Suprapubic skin (tissue), 4 donors: ENCODE data around the gene CELSR1. TPM values are rescaled to one million over a fixed set of nuclear protein-coding genes. Genes with fewer than 3 reads are reported as not detected.

Experiments
- DNase-seq, 2 donors: peaks; one replicate each; pipeline ENCODE4 v3.0.0-alpha.2; 2019; ENCODE audit warnings: low spot score in 2 of 2
- H3K27ac ChIP-seq: fragments of 200-600 bp; sonication (generic); one replicate; pipeline ENCODE4 v1.5.1; 2019
- H3K27me3 ChIP-seq: fragments of 200-600 bp; sonication (generic); one replicate; pipeline ENCODE4 v1.5.1; 2019
- H3K36me3 ChIP-seq: fragments of 200-600 bp; sonication (generic); one replicate; pipeline ENCODE4 v1.5.1; 2019
- H3K4me1 ChIP-seq: fragments of 200-600 bp; sonication (generic); one replicate; pipeline ENCODE4 v1.5.1; 2019
- H3K4me3 ChIP-seq: fragments of 200-600 bp; sonication (generic); one replicate; pipeline ENCODE4 v1.5.1; 2019; ENCODE audit warnings: mild to moderate bottlenecking
- H3K9me3 ChIP-seq: fragments of 200-600 bp; sonication (generic); one replicate; pipeline ENCODE4 v1.5.1; 2019
- EP300 ChIP-seq: sonication (generic); formaldehyde crosslinking; IDR thresholded peaks from one replicate; pipeline ENCODE4 v1.6.1; 2017; ENCODE audit warnings: antibody characterized with exemption
- POLR2A ChIP-seq, 2 donors: fragments of 450-650 bp; IDR thresholded peaks; one replicate each; pipeline ENCODE4 v1.6.1; 2017; ENCODE audit warnings: antibody characterized with exemption in 2 of 2, mild to moderate bottlenecking in 2 of 2, moderate library complexity in 2 of 2
- POLR2AphosphoS5 ChIP-seq, 3 donors: sonication (generic); formaldehyde crosslinking; IDR thresholded peaks; one replicate each; pipeline ENCODE4 v1.6.1; 2017; ENCODE audit warnings: antibody characterized with exemption in 3 of 3
- WGBS: methylation state at CpG from one replicate; pipeline ENCODE4 v1.1.5; 2018; 5-methylcytosine and 5-hydroxymethylcytosine counted together
- total RNA-seq, 4 donors: library from RNA; depleted of rRNA; stranded (reverse); fragments of >200 nt; gene quantifications; one replicate each; pipeline ENCODE4 v1.1.0, GENCODE V29; 2016
- TF ChIP-seq, protein P1 (sequence below), 2 donors: fragments of 200-600 bp in 1 of 2; fragments of 450-650 bp in 1 of 2; sonication (generic) in 1 of 2; IDR thresholded peaks; one replicate each; pipeline ENCODE4 v1.5.1; 2016 to 2019; ENCODE audit warnings: antibody characterized with exemption in 2 of 2, mild to moderate bottlenecking in 1 of 2, moderate library complexity in 1 of 2

CELSR1 gene
- total RNA-seq, 4 donors from 2014 or later: 75.6 to 102 (median 77.5) TPM

DNA sequence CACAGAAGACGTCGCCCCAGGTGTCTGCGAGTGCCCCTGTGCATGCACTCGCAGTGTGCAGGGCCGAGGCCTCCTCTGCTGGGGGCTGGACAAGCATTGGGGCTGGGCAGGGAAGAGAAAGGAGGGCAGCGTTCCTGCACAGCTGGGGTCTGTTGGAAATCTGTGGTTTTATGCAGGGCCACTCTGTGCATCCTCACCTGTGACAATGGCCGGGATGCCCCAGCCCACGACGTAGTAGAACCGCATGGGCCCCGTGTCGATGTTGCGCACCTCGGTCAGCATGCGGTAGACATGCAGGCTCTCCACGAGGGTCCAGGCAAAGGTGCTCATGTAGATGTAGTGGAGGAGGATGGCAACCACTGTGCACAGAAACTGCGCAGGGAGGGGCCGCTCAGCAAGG lies 164.7 kb downstream of the CELSR1 start:
- Histone ChIP-seq H3K9me3 (no peaks in the 10 kb centered on the region), H3K36me3 (peaks cover 12% of the 10 kb centered on the region), H3K27ac (no peak overlapping the region), H3K4me3 (no peak overlapping the region), H3K4me1 (peaks cover 21% of the 10 kb centered on the region), H3K27me3 (no peaks in the 10 kb centered on the region)
- no peak for DNase-seq
- 88% methylated on average over 6 of the region's 18 CpGs for WGBS
- TF ChIP-seq EP300 (no peak), POLR2AphosphoS5 (IDR thresholded peaks at IDR 0.05) (no peak), POLR2A (IDR thresholded peaks at IDR 0.05) (no peak)
- TF ChIP-seq, protein P1, sequence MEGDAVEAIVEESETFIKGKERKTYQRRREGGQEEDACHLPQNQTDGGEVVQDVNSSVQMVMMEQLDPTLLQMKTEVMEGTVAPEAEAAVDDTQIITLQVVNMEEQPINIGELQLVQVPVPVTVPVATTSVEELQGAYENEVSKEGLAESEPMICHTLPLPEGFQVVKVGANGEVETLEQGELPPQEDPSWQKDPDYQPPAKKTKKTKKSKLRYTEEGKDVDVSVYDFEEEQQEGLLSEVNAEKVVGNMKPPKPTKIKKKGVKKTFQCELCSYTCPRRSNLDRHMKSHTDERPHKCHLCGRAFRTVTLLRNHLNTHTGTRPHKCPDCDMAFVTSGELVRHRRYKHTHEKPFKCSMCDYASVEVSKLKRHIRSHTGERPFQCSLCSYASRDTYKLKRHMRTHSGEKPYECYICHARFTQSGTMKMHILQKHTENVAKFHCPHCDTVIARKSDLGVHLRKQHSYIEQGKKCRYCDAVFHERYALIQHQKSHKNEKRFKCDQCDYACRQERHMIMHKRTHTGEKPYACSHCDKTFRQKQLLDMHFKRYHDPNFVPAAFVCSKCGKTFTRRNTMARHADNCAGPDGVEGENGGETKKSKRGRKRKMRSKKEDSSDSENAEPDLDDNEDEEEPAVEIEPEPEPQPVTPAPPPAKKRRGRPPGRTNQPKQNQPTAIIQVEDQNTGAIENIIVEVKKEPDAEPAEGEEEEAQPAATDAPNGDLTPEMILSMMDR (IDR thresholded peaks at IDR 0.05): no peak

GRCh38 chr22:46371623-46372226 lies 165.7 kb downstream of the CELSR1 start:
- TF ChIP-seq, protein P1 (IDR thresholded peaks at IDR 0.05): no peak
- no peak for TF ChIP-seq POLR2AphosphoS5 (IDR thresholded peaks at IDR 0.05)
- TF ChIP-seq EP300: no peak
- no peak for TF ChIP-seq POLR2A (IDR thresholded peaks at IDR 0.05)
- 93% methylated on average over 2 of the region's 2 CpGs for WGBS
- Histone ChIP-seq H3K27me3 (peaks cover 3% of the 10 kb centered on the region), H3K27ac (no peak overlapping the region), H3K4me1 (peaks cover 21% of the 10 kb centered on the region), H3K4me3 (no peak overlapping the region), H3K9me3 (no peaks in the 10 kb centered on the region), H3K36me3 (peaks cover 7% of the 10 kb centered on the region)
- DNase-seq: no peak

DNA sequence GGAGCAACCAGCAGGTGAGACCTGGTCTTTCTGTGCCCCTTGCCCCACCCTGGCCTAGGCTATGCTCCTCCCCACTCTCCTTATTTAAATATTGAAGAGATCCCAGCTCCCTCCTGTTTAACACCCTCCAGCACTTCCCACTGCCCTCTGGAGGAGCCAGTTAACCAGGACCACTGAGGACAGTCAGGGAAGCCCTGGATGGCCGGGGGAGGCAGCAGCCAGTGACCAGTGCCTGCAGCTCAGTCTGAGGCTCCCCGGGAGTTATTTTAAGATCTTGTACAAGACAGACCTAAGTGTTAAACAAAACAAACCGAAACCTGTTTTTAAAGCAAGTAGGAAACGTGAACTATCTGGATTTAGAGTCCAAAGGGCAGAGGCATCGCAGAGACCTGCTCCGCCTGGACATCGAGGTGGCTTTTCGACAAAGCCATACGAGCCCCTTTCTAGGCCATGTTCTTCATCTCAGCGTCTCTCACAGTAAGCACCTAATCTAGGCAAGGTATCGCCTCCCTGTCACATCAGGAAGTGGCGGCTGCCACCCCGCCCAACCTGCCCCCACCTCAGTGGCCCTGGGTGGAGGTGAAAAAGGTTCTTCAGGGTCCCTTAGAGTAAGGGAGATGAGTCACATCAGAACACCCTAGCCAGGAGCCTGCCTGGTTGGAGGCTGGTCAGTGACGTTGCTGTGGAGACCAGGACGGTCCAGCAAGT lies 166.7 kb downstream of the CELSR1 start:
- 83% methylated on average over 14 of the region's 15 CpGs for WGBS
- TF ChIP-seq EP300 (no peak), POLR2A (IDR thresholded peaks at IDR 0.05) (no peak), POLR2AphosphoS5 (IDR thresholded peaks at IDR 0.05) (no peak)
- TF ChIP-seq, protein P1 (IDR thresholded peaks at IDR 0.05): no peak

GRCh38 chr22:46369716-46370583 lies 167.5 kb downstream of the CELSR1 start:
- WGBS: 73% methylated on average over 24 of the region's 25 CpGs
- Histone ChIP-seq H3K27me3 (peaks cover 3% of the 10 kb centered on the region), H3K9me3 (no peaks in the 10 kb centered on the region), H3K36me3 (peaks cover 14% of the 10 kb centered on the region), H3K27ac (no peak overlapping the region), H3K4me3 (no peak overlapping the region), H3K4me1 (peaks cover 21% of the 10 kb centered on the region)
- TF ChIP-seq, protein P1 (IDR thresholded peaks at IDR 0.05): no peak
- no peak for TF ChIP-seq EP300
- TF ChIP-seq POLR2A (IDR thresholded peaks at IDR 0.05): no peak
- TF ChIP-seq POLR2AphosphoS5 (IDR thresholded peaks at IDR 0.05): no peak
- DNase-seq: no peak

More for the DNA sequence above, 166.7 kb downstream of the CELSR1 start:
- Histone ChIP-seq H3K9me3 (no peaks in the 10 kb centered on the region), H3K4me3 (no peak overlapping the region), H3K27ac (no peak overlapping the region), H3K36me3 (peaks cover 7% of the 10 kb centered on the region), H3K27me3 (peaks cover 3% of the 10 kb centered on the region), H3K4me1 (peaks cover 21% of the 10 kb centered on the region)
- no peak for DNase-seq
